Measurements from ENCODE around the gene FLAD1. TPM values are rescaled to one million over a fixed set of nuclear protein-coding genes. Genes with fewer than 3 reads are reported as not detected.

The FLAD1 gene
- total RNA-seq, 4 donors from 2014 or later: 21.5 to 30.9 (median 29.5) TPM

DNA sequence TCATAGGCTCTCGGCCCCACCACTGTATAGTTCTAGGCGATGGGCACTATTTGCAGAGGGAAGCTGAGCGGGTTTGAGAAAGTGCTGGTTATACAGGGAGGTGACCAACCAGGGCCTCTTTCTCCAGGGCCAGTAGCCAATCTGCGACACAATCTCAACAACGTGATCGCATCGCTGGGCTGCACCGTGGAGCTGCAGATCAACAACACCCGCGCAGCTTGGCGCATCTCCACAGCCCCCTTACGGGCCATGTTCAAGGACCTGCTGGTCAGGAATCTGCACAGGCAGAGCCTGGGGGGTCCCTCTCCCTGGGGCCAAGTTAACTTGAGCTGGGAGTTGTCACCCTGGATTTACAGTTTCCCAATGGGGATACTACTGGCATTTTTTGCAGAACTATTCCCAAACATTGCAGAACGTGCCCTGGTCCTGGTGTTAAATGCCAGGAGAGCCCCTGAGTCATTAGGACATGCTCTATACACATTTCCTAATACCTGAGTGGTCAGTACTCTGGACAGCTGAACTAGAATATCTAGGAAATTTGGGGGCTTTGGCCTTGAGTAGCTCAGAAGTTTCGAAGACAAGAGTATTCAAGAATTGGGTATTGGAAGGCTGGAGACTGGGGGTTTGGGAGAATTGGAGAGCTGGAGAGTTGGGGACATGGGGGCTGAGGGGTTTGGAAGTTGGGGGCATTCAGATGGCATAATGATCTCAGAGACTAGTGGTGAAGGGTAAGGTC is 57.4 kb downstream of the FLAD1 start:
- Histone ChIP-seq H3K4me1 (peaks cover 20 to 71% (median 42%) of the 10 kb centered on the region in 3 donors), H3K4me3 (no peak overlapping the region), H3K27me3 (no peaks in the 10 kb centered on the region), H3K9me3 (no peaks in the 10 kb centered on the region), H3K36me3 (no peaks in the 10 kb centered on the region), H3K27ac (peak overlapping the region in 1 of 4 donors; percentile 92)
- 90 to 91% methylated on average over 13 to 14 of the region's 14 CpGs for WGBS, 2 donors
- intact Hi-C loops (cut with DNase I): no loop called here
- TF ChIP-seq, protein P1, sequence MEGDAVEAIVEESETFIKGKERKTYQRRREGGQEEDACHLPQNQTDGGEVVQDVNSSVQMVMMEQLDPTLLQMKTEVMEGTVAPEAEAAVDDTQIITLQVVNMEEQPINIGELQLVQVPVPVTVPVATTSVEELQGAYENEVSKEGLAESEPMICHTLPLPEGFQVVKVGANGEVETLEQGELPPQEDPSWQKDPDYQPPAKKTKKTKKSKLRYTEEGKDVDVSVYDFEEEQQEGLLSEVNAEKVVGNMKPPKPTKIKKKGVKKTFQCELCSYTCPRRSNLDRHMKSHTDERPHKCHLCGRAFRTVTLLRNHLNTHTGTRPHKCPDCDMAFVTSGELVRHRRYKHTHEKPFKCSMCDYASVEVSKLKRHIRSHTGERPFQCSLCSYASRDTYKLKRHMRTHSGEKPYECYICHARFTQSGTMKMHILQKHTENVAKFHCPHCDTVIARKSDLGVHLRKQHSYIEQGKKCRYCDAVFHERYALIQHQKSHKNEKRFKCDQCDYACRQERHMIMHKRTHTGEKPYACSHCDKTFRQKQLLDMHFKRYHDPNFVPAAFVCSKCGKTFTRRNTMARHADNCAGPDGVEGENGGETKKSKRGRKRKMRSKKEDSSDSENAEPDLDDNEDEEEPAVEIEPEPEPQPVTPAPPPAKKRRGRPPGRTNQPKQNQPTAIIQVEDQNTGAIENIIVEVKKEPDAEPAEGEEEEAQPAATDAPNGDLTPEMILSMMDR (IDR thresholded peaks at IDR 0.05): no peak
- no peak for TF ChIP-seq POLR2A (IDR thresholded peaks at IDR 0.05)
- DNase-seq: no peak

Small RNA genes within 50 kb of the gene (small RNA-seq; reads per million reads assigned to genes)
- gene MIR4258: 0 to 0.15 (median 0.04) reads per million in 4 donors
- gene RF00017: 0 reads per million in 4 donors

Other genes starting within 250 kb of the FLAD1 start
- 1 to 10 TPM in 1 of 4 donors, under 1 TPM in 3; 0.08 to 1.7 (median 0.50) TPM for gene KCNN3, start 113.1 kb upstream of the FLAD1 start, total RNA-seq
- gene PMVK, start 46.6 kb upstream of the FLAD1 start, total RNA-seq: 10 to 100 TPM; 29.0 to 38.2 (median 33.5) TPM
- gene PBXIP1, start 27.2 kb upstream of the FLAD1 start, total RNA-seq: 10 to 100 TPM; 11.1 to 51.1 (median 29.3) TPM
- gene PYGO2, start 21.6 kb upstream of the FLAD1 start, total RNA-seq: 10 to 100 TPM; 14.4 to 18.8 (median 17.5) TPM
- gene SHC1, start 12.6 kb upstream of the FLAD1 start, total RNA-seq: 10 to 100 TPM; 37.6 to 80.9 (median 65.8) TPM
- 10 to 100 TPM; 34.9 to 72.8 (median 55.3) TPM for gene CKS1B, start 8.7 kb upstream of the FLAD1 start, total RNA-seq
- gene LENEP, start 10.2 kb downstream of the FLAD1 start, total RNA-seq: not detected
- gene ZBTB7B, start 19.5 kb downstream of the FLAD1 start, total RNA-seq: 100 to 1,000 TPM; 101 to 220 (median 113) TPM
- gene DCST2, start 50.4 kb downstream of the FLAD1 start, total RNA-seq: 1 to 10 TPM in 1 of 4 donors, under 1 TPM in 3; 0.11 to 8.2 (median 0.18) TPM
- under 1 TPM in 1 of 4 donors, not detected in 3; 0.19 TPM for gene DCST1, start 50.5 kb downstream of the FLAD1 start, total RNA-seq
- 100 to 1,000 TPM; 135 to 194 (median 183) TPM for gene ADAM15, start 68.0 kb downstream of the FLAD1 start, total RNA-seq
- 10 to 100 TPM in 3 of 4 donors, 1 to 10 TPM in 1; 8.1 to 22.9 (median 12.2) TPM for gene EFNA4, start 80.4 kb downstream of the FLAD1 start, total RNA-seq
- 10 to 100 TPM; 20.0 to 25.8 (median 21.1) TPM for gene EFNA3, start 95.5 kb downstream of the FLAD1 start, total RNA-seq
- gene EFNA1, start 144.5 kb downstream of the FLAD1 start, total RNA-seq: 10 to 100 TPM; 30.2 to 42.9 (median 31.0) TPM
- gene SLC50A1, start 152.5 kb downstream of the FLAD1 start, total RNA-seq: 10 to 100 TPM; 21.4 to 27.2 (median 26.0) TPM
- 10 to 100 TPM; 33.1 to 67.7 (median 45.4) TPM for gene DPM3, start 157.2 kb downstream of the FLAD1 start, total RNA-seq
- gene KRTCAP2, start 190.0 kb downstream of the FLAD1 start, total RNA-seq: 100 to 1,000 TPM in 1 of 4 donors, 10 to 100 TPM in 3; 70.8 to 122 (median 73.8) TPM
- gene TRIM46, start 190.5 kb downstream of the FLAD1 start, total RNA-seq: under 1 TPM in 3 of 4 donors, not detected in 1; 0.30 to 0.53 (median 0.38) TPM
- gene THBS3, start 224.6 kb downstream of the FLAD1 start, total RNA-seq: 10 to 100 TPM in 3 of 4 donors, 1 to 10 TPM in 1; 8.7 to 18.5 (median 11.1) TPM
- gene MTX1, start 225.4 kb downstream of the FLAD1 start, total RNA-seq: 10 to 100 TPM; 34.0 to 59.1 (median 42.9) TPM